ENCODE results near the gene PLPP6. TPM values are rescaled to one million over a fixed set of nuclear protein-coding genes. Genes with fewer than 3 reads are reported as not detected.

Gene PLPP6
- total RNA-seq, 1 experiment from 2014 or later: 1.8 TPM

DNA sequence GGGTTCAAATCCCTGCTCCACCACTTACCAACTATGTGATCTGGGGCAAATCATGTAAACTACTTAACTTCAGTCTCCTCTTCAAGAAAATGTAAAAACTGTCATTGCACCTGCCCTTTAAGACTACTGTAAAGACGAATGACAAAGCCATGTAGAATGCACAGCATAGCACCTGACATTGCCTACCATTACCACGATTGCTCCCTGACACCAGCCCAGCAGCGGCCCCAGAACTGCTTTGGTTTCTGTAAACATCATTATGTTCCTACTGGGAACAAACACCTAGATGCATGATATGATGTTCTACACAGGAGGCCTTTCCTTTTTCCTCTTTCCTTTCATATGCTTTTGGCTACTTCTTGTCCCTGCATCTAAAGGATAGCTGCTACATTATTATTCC is 23.1 kb upstream of the PLPP6 start:
- H3K36me3 ChIP-seq (ENCODE audit: control insufficient read depth, insufficient read depth, low read length): no peaks in the 10 kb centered on the region
- no peak overlapping the region for H3K4me3 ChIP-seq (ENCODE audit: low read depth in 2 of 2, low read length in 2 of 2)
- BruUV-seq (replicated peaks): no TSS peak
- TF ChIP-seq, protein P1, sequence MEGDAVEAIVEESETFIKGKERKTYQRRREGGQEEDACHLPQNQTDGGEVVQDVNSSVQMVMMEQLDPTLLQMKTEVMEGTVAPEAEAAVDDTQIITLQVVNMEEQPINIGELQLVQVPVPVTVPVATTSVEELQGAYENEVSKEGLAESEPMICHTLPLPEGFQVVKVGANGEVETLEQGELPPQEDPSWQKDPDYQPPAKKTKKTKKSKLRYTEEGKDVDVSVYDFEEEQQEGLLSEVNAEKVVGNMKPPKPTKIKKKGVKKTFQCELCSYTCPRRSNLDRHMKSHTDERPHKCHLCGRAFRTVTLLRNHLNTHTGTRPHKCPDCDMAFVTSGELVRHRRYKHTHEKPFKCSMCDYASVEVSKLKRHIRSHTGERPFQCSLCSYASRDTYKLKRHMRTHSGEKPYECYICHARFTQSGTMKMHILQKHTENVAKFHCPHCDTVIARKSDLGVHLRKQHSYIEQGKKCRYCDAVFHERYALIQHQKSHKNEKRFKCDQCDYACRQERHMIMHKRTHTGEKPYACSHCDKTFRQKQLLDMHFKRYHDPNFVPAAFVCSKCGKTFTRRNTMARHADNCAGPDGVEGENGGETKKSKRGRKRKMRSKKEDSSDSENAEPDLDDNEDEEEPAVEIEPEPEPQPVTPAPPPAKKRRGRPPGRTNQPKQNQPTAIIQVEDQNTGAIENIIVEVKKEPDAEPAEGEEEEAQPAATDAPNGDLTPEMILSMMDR (IDR thresholded peaks at IDR 0.05): no peak
- no peak for TF ChIP-seq SIN3A (IDR thresholded peaks at IDR 0.05; ENCODE audit: borderline replicate concordance, insufficient read depth, low read depth, low read length)
- no peak for TF ChIP-seq POLR2AphosphoS5 (IDR thresholded peaks at IDR 0.05; ENCODE audit: low read depth, low read length)
- TF ChIP-seq TCF7L2 (IDR thresholded peaks at IDR 0.05; ENCODE audit: low read depth, low read length): no peak
- TF ChIP-seq, protein P2, sequence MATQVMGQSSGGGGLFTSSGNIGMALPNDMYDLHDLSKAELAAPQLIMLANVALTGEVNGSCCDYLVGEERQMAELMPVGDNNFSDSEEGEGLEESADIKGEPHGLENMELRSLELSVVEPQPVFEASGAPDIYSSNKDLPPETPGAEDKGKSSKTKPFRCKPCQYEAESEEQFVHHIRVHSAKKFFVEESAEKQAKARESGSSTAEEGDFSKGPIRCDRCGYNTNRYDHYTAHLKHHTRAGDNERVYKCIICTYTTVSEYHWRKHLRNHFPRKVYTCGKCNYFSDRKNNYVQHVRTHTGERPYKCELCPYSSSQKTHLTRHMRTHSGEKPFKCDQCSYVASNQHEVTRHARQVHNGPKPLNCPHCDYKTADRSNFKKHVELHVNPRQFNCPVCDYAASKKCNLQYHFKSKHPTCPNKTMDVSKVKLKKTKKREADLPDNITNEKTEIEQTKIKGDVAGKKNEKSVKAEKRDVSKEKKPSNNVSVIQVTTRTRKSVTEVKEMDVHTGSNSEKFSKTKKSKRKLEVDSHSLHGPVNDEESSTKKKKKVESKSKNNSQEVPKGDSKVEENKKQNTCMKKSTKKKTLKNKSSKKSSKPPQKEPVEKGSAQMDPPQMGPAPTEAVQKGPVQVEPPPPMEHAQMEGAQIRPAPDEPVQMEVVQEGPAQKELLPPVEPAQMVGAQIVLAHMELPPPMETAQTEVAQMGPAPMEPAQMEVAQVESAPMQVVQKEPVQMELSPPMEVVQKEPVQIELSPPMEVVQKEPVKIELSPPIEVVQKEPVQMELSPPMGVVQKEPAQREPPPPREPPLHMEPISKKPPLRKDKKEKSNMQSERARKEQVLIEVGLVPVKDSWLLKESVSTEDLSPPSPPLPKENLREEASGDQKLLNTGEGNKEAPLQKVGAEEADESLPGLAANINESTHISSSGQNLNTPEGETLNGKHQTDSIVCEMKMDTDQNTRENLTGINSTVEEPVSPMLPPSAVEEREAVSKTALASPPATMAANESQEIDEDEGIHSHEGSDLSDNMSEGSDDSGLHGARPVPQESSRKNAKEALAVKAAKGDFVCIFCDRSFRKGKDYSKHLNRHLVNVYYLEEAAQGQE (IDR thresholded peaks at IDR 0.05; ENCODE audit: insufficient read depth in 1 of 2, low read depth in 2 of 2, low read length in 1 of 2): no peak
- in situ Hi-C loops (cut with HindIII; ENCODE audit: low pct_unique_long_range_greater_than_20kb, low sequenced_read_pairs) (no loop called here), intact Hi-C loops (cut with micrococcal nuclease; ENCODE audit: unreplicated experiment) (no loop called here)
- no peak overlapping the region for H3K27ac ChIP-seq (ENCODE audit: low read length)
- ATAC-seq (no peak), DNase-seq (ENCODE audit: low read depth, low spot score) (no peak)
- CTCF ChIA-PET: no interaction called here
- no peaks in the 10 kb centered on the region for H3K4me1 ChIP-seq (ENCODE audit: control insufficient read depth, insufficient read depth, low read length)
- H3K9me3 ChIP-seq (ENCODE audit: control insufficient read depth, insufficient read depth, low read depth, low read length): no peaks in the 10 kb centered on the region
- no peaks in the 10 kb centered on the region for H3K27me3 ChIP-seq (ENCODE audit: control insufficient read depth, insufficient read depth, low read length)
- POLR2A ChIA-PET: no interaction called here

DNA sequence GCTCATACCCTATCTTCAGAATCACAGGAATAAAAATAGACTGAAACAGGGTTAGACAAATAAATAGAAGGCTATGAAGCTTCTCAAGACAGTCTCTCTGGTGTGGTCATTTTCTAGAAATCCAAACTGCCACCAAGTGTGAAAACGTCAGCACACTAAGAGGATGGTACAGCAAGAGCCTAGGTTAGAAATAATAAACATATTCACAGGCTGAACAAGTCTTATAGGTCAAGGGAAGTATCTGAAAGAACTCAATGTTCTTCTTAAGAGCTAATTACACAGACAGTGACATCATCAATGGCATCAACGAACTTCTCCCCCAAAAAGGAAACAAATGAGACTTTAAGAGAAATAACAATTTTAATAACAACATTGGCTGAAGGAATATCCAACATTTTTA is 22.7 kb upstream of the PLPP6 start:
- H3K4me1 ChIP-seq (ENCODE audit: control insufficient read depth, insufficient read depth, low read length): no peaks in the 10 kb centered on the region
- no peak overlapping the region for H3K4me3 ChIP-seq (ENCODE audit: low read depth in 2 of 2, low read length in 2 of 2)
- BruUV-seq (replicated peaks): no TSS peak
- intact Hi-C loops (cut with micrococcal nuclease; ENCODE audit: unreplicated experiment) (no loop called here), in situ Hi-C loops (cut with HindIII; ENCODE audit: low pct_unique_long_range_greater_than_20kb, low sequenced_read_pairs) (no loop called here)
- ChIA-PET CTCF (interaction anchor here (1.0 kb wide), 1 partner anchor 35 kb away, joined by 3 read pairs; no protein-coding TSS in a partner anchor), POLR2A (no interaction called here)
- no peak for TF ChIP-seq TCF7L2 (IDR thresholded peaks at IDR 0.05; ENCODE audit: low read depth, low read length)
- TF ChIP-seq, protein P2 (IDR thresholded peaks at IDR 0.05; ENCODE audit: insufficient read depth in 1 of 2, low read depth in 2 of 2, low read length in 1 of 2): no peak
- TF ChIP-seq SIN3A (IDR thresholded peaks at IDR 0.05; ENCODE audit: borderline replicate concordance, insufficient read depth, low read depth, low read length): no peak
- no peak for TF ChIP-seq POLR2AphosphoS5 (IDR thresholded peaks at IDR 0.05; ENCODE audit: low read depth, low read length)
- TF ChIP-seq, protein P1 (IDR thresholded peaks at IDR 0.05): no peak
- ATAC-seq (no peak), DNase-seq (ENCODE audit: low read depth, low spot score) (no peak)
- H3K27me3 ChIP-seq (ENCODE audit: control insufficient read depth, insufficient read depth, low read length): no peaks in the 10 kb centered on the region
- H3K27ac ChIP-seq (ENCODE audit: low read length): no peak overlapping the region
- H3K9me3 ChIP-seq (ENCODE audit: control insufficient read depth, insufficient read depth, low read depth, low read length): no peaks in the 10 kb centered on the region
- H3K36me3 ChIP-seq (ENCODE audit: control insufficient read depth, insufficient read depth, low read length): no peaks in the 10 kb centered on the region
